NCI-H2107 treated with DMSO at 0.1 percent for 48 hours (cell line): ENCODE data around the gene MVB12B.

Source experiments
- DNase-seq: peaks from one replicate; lab custom pipeline; 2025; ENCODE audit not compliant: unreplicated experiment; lab: John Stamatoyannopoulos, UW

The MVB12B gene

DNA sequence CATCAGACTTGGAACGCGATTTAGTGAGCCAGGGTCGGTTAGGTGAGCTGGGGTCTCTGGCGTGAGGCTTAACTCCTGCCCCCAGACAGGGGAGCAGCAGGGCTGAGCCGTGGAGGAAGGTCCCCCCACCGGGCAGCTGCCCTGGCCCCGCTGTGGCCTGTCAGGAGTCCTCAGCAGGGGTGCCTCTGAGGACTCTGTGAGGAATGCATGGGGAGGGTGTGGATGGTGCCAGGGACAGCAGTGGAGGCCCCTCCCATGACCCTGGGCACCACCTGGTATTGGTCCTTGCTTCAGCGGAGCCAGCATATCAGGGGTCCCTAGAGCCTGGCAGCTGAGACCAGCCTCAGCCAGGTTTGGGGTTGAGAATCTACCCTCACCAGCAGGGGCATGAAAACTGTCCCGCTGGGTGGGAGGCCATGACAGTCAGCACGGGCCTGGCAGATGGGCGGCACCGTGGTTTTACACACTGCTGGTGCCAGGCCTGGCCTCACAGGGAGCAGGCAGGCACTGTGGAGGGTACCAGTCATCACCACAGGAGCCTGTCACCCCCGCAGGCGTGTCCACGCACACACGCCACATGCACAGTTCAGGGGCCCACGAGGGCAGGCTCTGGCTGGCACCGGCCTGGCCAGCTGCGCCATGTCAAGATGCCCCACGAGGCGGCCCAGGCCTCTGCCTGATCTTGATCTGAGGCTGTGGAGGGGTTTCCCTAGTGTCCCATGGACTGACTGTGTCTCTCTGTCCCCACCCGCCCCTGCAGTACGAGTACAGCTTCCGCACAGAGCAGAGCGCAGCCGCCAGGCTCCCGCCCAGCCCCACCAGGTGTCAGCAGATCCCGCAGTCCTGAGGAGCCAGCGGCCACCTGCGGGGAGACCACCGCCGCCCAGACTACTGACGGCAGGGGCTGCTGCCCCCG is 176.0 kb downstream of the MVB12B start:
- DNase-seq = no peak

DNA sequence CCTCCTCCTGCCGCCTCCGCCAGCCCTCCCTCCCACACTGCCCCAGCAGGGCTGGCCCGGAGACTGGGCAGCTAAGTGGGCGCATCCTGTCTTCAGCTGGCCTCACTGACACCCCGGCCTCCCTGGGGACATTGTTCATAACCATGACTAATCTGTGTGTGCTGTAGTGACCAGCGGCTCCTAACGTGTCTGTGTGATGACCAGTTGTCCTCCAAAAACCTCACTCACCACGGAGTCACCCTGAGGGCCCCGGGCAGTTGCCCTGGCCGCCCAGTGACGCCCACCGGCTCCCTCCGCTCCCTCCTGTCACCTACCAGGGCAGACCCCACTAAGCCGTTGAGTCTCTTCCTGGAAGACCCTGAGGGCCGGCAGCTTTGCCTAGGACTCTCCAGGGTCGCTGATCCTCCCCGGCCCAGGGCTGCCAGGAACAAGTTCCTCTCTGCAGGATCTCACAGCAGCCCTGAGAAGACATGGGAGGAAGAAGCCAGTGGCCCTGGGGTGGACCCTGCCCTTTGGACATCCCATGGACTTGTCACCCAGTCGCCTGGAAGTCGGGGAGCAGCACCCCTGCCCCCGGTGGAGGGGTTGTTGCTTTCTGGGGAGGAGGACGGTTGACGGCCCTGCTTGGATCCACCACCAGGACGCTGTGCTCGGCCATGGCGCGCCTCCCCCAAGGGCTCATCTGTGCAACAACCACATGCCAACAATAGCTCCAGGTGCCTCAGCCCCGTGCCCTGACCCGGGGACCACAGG is 176.9 kb downstream of the MVB12B start:
- no peak for DNase-seq

DNA sequence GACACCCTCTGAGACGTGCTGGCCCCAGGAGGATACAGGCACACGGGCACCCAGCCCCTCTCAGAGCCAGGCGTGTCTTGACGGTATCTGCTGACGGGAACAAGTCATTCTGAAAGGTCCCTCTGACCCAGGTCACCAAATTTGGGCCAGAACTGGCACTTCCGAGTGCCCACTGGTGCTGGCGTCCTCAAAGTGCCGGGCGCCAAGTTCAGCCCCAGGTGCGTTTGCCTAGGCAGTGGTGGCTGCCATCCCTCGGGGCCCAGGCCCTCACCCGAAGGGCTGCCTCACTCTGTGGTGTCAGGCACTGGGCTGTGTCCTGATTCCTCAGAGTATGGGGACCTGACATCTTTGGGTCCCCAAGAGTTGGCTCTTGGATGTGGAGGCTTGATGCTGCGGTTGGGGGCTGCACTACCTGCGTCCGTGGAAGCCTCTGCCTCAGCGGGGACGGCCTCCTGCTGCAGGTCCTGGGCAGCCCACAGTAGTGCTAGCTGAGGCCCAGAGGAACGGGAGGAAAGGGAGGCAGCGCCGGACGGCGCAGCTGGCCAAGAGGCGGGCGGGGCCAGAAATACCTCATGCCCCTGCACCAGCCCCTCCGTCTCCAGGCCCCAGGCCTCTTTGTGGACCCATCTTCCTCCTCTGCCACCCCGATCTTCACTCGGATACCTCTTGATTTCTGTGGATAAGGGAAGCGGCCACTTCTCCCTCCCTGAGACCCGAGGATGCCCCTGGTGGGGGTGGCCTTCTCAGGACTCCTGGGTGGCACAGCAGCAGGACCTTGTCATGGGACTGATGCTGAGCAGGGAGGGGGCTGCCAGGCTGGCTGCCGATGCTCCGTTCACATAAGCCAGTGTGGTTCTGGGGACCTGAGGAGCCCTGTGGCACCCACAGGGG is 177.7 kb downstream of the MVB12B start:
- no peak for DNase-seq

DNA sequence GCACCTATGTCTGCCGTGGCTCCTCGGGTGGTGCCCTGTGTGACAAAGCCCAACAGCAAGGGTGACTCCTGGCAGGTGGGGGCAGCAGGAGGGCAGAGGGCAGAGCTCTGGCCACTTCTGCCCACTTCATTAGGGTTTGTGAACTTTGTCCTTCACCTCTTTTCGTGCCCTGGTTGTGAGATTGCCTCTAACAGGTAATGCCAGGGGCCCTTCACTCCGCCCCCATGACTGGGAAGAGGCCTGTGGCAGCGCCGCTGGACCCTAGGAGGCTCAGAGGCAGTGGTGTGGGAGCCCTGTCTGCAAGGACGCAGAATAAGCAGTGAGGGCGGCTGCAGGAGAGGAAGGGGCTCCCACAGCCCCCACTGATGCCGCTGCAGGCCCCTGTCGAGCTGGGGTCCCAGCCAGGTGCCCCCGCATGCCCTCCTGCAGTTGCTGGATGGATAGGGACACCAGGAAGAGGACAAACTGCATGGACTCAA is 178.4 kb downstream of the MVB12B start:
- no peak for DNase-seq

DNA sequence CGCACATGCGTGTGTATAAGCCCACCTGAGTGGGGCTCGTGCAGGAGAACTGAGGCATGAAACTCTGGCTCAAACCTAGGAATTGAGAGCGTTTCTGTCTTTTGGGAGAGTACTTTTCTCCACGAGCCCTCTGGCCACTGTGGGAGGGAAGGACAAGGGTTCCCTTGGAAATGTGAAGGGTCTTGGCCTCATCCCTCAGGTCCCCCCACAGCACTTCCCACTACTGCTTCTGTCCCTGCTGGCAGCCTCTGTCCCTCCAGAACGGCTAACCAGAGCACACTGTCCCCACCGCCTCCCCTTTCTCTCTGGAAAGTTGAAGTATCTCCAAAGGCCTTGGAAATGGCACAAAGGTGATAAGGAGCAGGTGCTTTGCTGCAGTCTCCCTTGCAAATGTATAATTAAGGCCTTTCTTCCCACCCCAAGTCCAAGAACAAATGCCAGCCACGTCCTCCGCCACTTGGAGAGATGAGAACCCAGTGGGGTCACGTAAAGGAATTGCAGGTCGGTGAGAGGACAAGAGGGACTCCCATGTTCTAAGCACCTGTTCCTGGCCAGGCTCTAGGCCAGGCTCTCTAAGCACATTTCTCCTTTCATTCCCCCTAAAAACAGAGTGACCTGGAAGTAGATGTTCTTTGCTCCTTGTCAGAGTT is 179.2 kb downstream of the MVB12B start:
- no peak for DNase-seq

DNA sequence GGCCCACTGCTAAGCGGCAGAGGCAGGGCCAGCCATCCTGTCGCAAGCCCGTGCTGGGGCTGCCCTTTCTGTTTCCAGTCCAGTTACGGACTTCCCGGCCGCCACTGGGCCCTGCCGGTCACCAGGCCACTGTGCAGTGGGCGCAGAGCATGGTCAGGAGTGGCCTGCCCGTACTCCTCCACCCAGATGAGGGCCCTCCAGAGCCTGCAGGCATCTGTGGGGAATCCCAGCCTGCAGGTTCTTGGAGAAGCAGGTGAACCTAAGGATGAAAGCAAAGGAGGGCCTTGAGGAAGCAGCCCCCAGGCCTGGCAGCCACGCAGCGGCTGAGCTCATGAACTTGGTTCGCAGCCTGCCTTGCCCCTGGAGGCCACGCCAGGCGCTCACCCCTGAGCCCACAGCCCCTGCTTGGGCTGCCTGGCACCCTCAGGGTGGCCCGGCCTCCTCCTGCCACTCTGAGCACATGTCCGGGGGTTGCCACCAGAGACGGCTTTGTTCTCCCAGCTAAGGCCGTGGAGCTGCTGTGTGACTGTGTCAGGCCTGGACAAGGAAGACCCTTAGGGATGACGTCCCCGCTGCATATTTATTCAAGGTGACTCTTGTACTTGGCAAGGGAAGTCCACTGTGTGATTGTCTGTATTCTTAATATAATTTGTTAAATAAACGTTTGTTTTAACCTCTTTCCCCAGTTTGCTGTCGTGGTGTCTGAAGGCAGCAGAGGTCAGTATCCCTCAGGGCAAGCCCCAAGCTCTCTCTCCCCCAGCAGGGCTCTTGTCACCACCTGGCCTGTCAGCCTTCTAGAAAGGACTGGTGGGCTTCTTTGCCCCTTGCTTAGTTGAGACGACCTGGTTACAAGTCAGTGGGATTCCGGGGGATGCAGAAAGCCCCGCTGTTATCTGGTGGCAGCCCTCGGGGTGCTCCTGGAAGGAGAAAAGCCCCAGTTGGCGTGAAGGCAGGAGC is 180.0 kb downstream of the MVB12B start:
- DNase-seq = no peak

DNA sequence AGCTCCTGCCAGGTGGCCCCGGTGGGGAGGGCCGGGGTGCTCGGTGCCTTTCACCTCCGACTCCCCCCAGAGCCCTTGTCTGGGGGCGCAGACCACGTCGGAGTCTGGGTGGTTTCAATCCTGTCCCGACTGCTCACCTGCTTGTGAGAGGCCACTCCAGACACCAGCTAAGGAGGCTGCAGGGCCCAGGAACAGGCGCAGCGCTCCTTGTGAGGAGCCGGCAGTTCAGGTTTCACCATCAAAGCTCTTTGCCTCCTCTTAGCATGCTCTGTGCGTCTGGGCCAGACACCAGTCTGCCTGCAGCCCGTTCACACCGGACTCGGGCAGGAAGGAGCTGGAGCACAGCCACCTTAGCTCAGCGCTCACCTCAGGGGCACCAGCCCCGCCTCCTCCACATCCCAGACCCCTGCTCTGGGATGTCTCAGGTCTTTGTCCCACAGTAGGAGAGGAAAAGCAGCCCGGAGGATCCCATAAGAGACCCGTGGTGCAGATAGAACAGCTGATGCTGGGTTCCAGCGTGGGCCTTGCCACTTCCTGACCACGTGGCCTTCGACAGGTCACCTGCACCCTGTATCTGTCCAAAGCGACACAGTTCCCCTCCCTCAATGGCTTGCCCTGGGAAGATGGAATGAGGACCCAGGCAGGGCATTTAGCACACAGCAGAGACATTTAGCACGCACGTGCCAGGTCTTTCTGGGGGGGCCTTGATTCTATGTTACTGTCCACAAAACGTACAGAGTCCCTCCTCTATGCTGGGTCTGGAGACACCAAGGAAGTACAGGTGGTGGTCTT is 180.9 kb downstream of the MVB12B start:
- DNase-seq = no peak

DNA sequence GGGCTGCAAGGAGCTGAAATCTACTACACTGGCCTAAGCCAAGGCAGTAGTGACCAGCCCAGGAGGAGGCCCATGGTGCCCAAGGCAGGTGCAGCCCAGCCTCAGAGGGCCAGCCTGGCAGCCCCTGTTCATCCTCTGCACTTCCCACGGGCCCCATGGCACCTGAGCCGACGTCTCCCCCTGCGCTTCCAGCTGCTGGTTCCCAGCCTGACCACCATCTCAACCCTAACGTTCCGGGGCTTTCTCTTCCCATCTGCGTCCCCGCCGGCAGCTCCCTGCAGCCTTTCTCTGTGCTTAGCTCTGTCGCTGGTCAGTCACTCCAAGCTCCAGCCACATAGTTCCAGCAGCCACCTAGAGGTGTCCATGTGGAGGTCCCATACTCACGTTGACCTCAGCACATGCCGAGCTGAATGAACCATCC is 181.6 kb downstream of the MVB12B start:
- DNase-seq = no peak

DNA sequence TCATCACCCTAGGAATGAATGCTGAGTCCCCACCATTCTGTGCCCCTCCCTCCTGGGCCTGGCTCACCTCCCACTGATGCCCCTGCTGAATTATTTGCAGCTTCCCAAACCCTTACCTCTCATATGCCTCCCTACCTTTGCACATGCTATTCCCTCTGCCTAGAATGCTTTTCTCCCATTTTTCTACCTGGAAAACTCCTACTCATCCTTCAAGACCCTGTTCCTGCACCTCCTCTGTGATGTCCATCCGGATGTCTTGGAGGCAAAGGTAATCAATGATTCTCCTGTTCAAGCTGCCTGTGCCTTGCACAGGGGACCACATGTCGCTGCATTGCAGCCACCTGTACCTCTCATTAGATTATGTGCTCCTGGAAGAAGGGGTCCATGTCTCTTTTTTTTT is 182.3 kb downstream of the MVB12B start:
- DNase-seq = no peak

DNA sequence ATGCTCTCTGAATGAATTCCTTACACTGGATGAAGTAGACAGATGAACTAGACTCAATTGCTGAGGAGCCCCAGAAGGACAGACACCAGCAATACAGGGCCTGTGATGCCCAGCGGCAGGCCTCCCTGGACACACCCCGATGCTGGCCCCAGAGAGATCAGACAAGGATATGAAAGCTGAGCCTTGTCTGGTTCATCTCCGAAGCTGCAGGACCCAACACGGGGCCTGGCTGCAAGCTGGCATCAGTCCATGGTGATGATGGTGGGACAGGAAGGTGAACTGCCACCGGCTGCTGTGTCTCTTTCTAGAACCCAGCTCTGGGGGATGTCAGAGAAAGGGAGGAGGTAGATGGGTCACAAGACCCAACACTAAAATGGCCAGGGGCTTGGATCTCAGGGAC is 183.1 kb downstream of the MVB12B start:
- no peak for DNase-seq

DNA sequence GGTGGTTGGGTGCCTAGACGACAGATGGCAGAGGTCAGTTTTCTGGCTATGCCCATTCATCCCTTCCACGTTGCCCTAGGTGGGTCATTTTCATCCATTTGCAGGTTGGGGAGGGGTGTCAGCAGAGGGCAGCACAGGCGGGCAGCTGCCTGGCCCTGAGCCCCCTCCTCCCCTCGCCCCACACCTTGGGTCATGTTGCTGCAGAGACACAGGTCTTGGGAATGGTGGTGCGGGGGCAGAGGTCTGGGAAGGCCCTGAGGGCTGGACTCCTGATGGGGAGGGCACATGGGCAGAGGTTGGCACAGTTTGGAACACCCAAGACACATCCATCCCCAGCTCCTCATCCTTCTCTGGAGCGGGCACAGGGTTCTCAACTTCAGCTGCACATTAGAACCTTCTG is 183.9 kb downstream of the MVB12B start:
- DNase-seq = no peak

DNA sequence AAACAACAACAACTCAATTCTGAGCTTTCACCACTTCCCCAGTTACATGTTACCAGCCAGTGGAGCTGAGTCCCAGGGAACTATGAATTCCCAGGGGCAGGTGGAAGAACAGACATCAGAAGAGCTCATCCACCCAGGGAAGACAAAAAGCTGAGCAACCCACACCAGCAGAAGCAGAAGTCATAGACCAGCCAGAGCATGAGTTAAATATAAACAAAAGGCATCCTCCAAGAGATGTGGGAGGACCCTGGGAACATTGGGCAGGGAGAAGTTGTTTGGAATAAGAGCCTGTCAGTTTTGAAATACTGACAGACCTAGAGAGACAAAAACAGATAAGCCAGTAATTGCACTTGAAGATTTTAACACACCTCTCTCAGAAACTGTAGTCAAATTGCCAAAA is 184.8 kb downstream of the MVB12B start:
- no peak for DNase-seq

DNA sequence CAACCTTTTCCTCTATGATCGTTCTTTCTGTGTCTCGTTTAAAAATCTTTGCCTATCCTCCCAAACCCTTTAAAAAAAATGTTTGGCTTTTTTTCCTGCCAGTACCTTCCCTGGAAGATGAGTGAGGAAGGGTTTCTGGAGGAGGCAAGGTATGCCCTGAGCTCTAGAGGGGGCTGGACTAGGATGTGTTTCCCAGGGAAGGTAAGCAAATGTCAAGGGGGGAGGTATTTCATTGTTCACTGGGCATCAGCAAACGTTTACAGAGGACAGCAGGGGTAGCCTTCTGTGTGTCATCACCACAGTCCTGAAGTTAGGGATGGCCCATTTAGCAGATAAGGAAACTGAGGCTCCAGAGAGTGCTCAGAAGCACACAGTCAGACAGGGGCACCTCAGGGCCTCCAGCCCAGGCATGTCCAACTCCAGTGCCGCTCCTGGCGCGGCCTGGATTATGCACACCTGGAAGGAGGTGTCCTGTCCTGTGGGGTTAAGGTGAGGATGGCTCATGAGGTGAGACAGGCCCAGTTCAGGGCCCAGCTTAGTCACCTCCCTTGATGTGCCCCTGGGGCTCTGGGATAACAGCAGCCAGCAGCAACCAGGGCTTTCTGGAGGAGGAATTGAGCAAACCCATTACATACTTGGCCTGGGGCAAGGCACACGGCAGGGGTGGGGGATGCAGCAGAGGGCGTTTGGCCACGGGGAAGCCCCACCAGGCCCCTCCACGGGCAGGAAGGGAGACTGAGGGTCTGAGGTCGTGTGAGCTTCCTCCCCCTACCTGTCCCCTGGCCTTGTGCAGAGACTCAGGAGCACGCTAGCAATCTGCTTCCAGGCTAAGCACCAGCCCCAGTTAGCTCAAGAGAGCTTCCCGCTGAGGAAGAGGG is 186.8 kb downstream of the MVB12B start:
- DNase-seq = no peak

DNA sequence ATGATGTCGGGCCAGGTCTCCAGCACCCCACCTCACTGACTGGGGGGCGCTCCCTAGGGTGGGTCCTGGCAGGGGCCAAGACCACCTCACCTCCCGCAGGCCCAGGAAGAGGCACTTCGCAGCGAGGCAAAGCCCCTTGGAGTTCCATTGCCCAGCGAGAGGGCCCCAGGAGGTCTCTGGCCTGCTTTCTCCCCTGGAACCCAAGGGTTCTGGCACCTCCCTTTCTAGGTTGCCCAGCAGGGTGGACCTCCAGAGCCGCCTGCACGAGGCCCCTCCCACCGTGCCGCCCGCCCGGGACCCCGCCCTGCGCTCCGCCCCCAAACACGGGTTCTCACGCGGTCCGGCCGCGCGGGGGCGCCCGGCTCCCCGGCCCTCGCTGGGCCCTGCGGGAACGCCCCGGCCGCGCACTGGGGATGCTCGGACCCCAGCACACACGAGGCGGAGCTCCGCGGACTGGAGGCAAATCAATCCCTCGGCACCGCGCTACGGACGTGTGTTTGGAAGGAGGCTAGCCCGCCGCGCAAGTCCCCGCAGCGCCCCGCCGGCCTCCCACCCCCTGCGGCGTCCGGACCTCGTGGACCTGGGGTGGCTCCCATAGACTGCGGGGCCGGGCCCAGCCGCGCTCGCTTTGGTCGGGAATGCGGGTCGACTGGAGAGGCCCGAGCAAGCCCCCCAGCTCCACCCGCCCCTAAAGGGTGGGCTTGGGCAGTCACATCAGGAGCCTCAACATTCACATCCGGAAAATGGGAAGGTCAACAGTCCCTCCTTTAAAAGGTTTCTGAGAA is 187.6 kb downstream of the MVB12B start:
- DNase-seq = no peak

DNA sequence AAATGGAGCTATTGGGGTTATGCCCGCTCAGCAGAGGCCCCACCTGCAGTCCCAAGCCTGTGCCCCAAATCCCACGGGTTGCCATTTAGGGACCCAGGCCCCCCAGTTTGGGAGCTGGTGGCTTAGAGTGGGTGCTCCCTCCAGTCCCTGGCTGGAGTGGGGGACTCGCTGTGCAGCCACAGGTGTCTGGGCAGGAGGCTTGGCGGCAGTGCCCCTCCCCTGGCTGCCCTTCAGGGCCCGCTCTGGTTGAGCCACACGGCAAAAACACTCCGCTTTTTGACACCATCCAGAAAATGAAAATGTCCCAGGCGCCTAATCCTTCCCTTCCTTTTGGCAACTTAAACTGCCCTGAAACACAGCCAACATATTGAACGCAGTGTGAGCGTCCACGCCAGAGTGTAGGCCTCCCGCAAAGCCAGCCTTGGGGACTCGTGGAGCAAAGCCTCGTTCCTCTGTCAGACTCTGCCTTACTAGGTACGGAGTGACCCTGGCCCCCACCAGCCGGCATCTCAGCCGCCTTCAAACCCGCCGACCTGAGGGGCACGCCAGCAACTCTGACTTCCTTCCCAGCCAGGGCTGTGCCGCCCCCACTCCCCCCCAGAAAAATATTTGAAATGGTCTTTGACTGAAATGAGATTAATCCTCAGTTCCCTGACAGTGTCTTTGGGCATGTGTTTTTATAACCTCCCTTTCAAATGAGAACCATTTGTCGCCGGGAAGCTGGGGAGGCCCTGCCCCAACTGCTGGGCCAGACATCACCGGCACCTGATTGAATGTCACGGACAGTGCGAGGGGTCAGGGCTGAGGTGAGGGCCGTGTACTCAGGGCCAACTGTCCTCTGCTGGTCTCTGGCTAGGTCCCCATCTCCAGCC is 188.6 kb downstream of the MVB12B start:
- DNase-seq = no peak
